Kidney tubule cell (primary cell): Measurements from ENCODE around the gene TET1.
A peak's percentile ranks its signal among the peaks of the same experiment; 100 is the strongest.
"Not testable (repeated sequence)": the region's sequence is repeated elsewhere in the genome, so short reads cannot be mapped to it uniquely, and the experiment has no call there.

ENCODE experiments used
- DNase-seq: peaks from one replicate; pipeline ENCODE4 v3.0.0-alpha.2; 2018; ENCODE audit warnings: low spot score

TET1 gene

GRCh38 chr10:68708987-68709386, 148.8 kb downstream of the TET1 start:
- DNase-seq = not testable (repeated sequence)

- DNase-seq = not testable (repeated sequence)
These were observed 152.9 kb downstream of the TET1 start for GRCh38 chr10:68713065-68713464.

- DNase-seq = no peak
These were observed 157.3 kb downstream of the TET1 start for GRCh38 chr10:68717435-68717834.

GRCh38 chr10:68720793-68721672, 160.9 kb downstream of the TET1 start, which contains the start of gene CCAR1:
Gene CCAR1 (plus strand): TSS chr10:68721239. CDS start chr10:68722505, 1,266 bp downstream.
- DNase-seq = peak; percentile 99

GRCh38 chr10:68721673-68722335, 161.7 kb downstream of the TET1 start:
- peak; percentile 1 for DNase-seq

GRCh38 chr10:68725016-68725415, 164.9 kb downstream of the TET1 start:
- no peak for DNase-seq

GRCh38 chr10:68727146-68727545, 167.0 kb downstream of the TET1 start:
- DNase-seq = no peak

GRCh38 chr10:68732651-68733050, 172.5 kb downstream of the TET1 start:
- no peak for DNase-seq

GRCh38 chr10:68734349-68734748, 174.2 kb downstream of the TET1 start:
- DNase-seq = no peak

GRCh38 chr10:68735119-68735518, 175.0 kb downstream of the TET1 start:
- DNase-seq = no peak

GRCh38 chr10:68735739-68736138, 175.6 kb downstream of the TET1 start:
- not testable (repeated sequence) for DNase-seq

- not testable (repeated sequence) for DNase-seq
These were observed 180.5 kb downstream of the TET1 start for GRCh38 chr10:68740676-68741075.

- no peak for DNase-seq
These were observed 182.3 kb downstream of the TET1 start for GRCh38 chr10:68742397-68742796.
